ENCODE data around the gene ATP9A.

ATP9A gene

DNA sequence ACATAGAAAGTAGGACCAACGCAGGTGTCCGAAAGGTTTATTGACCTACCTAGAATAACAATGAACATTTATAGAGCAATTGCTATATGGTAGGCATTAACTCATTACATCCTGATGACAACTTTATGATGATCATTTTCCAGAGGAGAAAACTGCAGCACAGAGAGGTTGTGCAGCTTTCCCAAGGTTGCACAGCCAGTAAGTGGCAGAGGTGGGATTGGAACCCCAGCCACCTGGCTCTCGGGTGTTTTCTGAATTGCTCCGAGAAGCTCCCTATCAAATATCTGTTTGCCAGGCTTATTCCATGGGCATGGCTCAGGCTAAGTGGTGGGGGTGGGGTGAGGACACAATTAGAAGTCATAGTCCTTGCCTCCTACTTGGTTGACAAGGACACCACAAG, 201.6 kb downstream of the ATP9A start:
- no peak overlapping the region for H3K4me3 ChIP-seq (ENCODE audit: low read depth, low read length)
- DNase-seq (ENCODE audit: low read depth): no peak
- TF ChIP-seq MYC (IDR thresholded peaks at IDR 0.05; ENCODE audit: low read depth, low read length) (no peak), CTCF (IDR thresholded peaks at IDR 0.05; ENCODE audit: low read depth, low read length) (no peak), POLR2A (IDR thresholded peaks at IDR 0.05; ENCODE audit: extremely low read depth, insufficient read length) (no peak), MAX (IDR thresholded peaks at IDR 0.05; ENCODE audit: low read depth, low read length) (no peak)

- peak; percentile 12 for DNase-seq (ENCODE audit: low read depth)
Observed at GRCh38 chr20:51565298-51566144, 202.7 kb downstream of the ATP9A start.

GRCh38 chr20:51563486-51564332, 204.5 kb downstream of the ATP9A start:
- peak; percentile 67 for DNase-seq (ENCODE audit: low read depth)
- TF ChIP-seq POLR2A (IDR thresholded peaks at IDR 0.05; ENCODE audit: extremely low read depth, insufficient read length): no peak
- no peak for TF ChIP-seq CTCF (IDR thresholded peaks at IDR 0.05; ENCODE audit: low read depth, low read length)
- TF ChIP-seq MAX (IDR thresholded peaks at IDR 0.05; ENCODE audit: low read depth, low read length): no peak
- TF ChIP-seq MYC (IDR thresholded peaks at IDR 0.05; ENCODE audit: low read depth, low read length): no peak
- H3K4me3 ChIP-seq (ENCODE audit: low read depth, low read length): no peak overlapping the region

More at GRCh38 chr20:51565298-51566144, 202.7 kb downstream of the ATP9A start:
- TF ChIP-seq MAX (IDR thresholded peaks at IDR 0.05; ENCODE audit: low read depth, low read length): no peak
- no peak for TF ChIP-seq CTCF (IDR thresholded peaks at IDR 0.05; ENCODE audit: low read depth, low read length)
- no peak for TF ChIP-seq POLR2A (IDR thresholded peaks at IDR 0.05; ENCODE audit: extremely low read depth, insufficient read length)
- TF ChIP-seq MYC (IDR thresholded peaks at IDR 0.05; ENCODE audit: low read depth, low read length): no peak
- H3K4me3 ChIP-seq (ENCODE audit: low read depth, low read length): no peak overlapping the region

DNA sequence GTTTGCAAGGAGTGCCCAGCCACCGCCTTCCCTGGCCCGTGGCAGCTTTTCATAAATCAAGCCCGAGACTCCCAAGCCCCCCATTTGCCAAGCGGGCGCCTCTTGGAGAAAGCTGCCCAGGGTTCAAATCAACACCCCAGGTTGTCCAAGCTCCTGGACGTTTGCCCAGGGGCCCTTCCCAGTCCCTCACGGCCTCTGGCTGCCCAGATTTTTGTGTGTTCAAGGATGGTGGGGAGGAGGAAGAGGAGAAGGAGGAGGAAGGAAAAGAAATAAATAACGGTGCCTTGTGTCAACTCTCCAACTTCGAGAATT, 205.1 kb downstream of the ATP9A start:
- TF ChIP-seq CTCF (IDR thresholded peaks at IDR 0.05; ENCODE audit: low read depth, low read length) (no peak), MAX (IDR thresholded peaks at IDR 0.05; ENCODE audit: low read depth, low read length) (no peak), MYC (IDR thresholded peaks at IDR 0.05; ENCODE audit: low read depth, low read length) (no peak), POLR2A (IDR thresholded peaks at IDR 0.05; ENCODE audit: extremely low read depth, insufficient read length) (no peak)
- H3K4me3 ChIP-seq (ENCODE audit: low read depth, low read length): no peak overlapping the region
- no peak for DNase-seq (ENCODE audit: low read depth)

DNA sequence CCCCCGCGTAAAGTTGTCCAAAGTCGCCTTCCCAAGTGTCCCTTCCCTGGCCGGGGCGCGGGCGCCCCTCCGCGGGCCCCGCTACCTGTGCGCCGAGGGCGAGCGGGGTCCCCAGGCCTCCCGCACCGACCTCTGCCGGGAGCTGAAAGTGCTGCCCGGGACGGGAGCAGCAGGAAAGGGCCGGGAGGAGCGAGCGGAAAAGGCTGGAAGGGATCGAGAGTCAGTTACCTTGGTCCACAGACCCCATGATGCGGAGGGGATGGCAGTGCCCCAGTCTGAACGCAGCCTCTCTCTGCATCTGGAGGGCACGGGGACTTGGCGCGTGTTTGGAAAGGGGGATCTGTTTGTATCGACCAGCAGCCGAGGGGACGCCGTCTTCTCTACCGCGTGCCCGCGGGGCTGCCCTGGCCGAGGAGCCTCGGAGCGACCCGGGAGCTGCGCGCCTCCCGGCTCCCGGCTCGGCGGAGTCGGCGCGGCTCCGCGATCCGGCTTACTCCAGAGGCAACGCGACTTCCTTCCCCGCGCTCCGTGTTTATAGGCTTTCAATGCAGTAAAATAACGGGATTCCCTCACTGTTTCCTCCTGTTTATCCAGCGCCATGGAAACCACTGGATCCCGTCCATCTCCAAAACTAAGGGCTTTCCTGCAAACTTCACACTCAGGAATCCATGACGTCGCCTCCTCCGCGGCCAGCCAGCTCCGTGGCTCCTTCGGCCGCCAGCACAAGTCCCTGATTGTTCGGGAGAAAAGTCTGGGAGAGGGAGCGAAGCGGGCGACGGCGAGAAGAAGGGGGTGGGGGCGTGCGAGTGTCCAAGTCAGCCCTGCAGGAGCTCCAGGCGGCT, 205.6 kb downstream of the ATP9A start:
- DNase-seq (ENCODE audit: low read depth): peak; percentile 37
- no peak overlapping the region for H3K4me3 ChIP-seq (ENCODE audit: low read depth, low read length)

More for the DNA sequence above, 205.6 kb downstream of the ATP9A start:
- TF ChIP-seq MAX (IDR thresholded peaks at IDR 0.05; ENCODE audit: low read depth, low read length) (no peak), CTCF (IDR thresholded peaks at IDR 0.05; ENCODE audit: low read depth, low read length) (no peak)
